GM20431 (cell line): ENCODE results near the gene CLTC.
"Not testable (repeated sequence)": the region's sequence is repeated elsewhere in the genome, so short reads cannot be mapped to it uniquely, and the experiment has no call there.

ENCODE experiments used
- in situ Hi-C: fragments of 300-500 bp; cut with MseI, MboI; formaldehyde crosslinking; loops from one replicate; pipeline ENCODE4 v1.15.0; 2020; ENCODE audit warnings: low sequenced_read_pairs; ENCODE audit not compliant: unreplicated experiment

CLTC gene

GRCh38 chr17:59619298-59620063 lies at the start of gene CLTC:
TSS of gene CLTC (plus strand) at chr17:59619895. CDS start at chr17:59620132, 237 bp downstream.
- in situ Hi-C loops: no loop called here

DNA sequence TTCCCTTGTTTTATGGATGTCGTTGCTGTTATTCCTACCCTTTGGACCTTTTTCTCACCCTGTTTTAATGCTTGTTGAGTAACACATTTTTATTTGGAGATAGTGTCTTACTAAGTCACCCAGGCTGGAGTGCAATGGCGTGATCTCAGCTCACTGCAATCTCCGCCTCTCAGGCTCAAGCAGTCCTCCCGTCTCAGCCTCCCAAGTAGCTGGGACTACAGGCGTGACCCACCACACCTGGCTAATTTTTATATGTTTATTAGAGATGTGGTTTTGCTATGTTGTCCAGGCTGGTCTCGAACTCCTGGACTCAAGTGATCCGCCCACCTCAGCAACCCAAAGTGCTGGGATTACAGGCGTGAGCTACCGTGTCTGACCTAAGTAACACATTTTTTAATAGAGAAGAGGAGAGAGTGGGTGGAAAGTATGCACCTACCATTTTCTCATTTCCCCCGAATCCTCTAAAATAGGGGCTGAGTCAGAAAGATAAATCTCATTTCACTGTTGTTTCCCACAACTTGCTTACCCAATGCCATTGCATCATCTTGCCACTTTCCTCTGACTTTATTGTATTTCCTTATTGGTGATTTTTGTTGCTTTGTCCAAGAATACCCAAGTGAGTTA lies 47.3 kb upstream of the CLTC start:
- in situ Hi-C loops: no loop called here

- in situ Hi-C loops: not testable (repeated sequence)
Observed at GRCh38 chr17:59584168-59584567, 35.5 kb upstream of the CLTC start.

DNA sequence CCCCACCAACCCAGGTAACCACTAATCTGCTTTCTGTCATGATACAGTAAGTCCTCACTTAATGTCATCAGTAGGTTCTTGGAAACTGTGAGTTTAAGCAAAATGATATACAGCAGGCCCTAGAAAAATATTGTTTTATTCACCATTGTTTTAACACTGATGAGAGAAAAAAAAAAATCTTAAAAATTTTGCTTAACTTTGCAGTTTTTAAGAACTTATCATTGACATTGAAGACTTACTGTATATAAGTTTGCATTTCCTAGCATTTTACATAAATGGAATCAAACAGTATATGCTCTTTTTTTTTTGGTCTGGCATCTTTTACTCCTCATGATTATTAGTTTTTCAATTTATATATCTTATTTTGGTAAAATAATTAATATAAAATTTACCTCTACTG lies 19.5 kb upstream of the CLTC start:
- in situ Hi-C loops: no loop called here

GRCh38 chr17:59601130-59601529 lies 18.6 kb upstream of the CLTC start:
- in situ Hi-C loops: no loop called here

GRCh38 chr17:59607061-59607460 lies 12.6 kb upstream of the CLTC start:
- in situ Hi-C loops: no loop called here

- in situ Hi-C loops: no loop called here
Observed at GRCh38 chr17:59607817-59608403, 11.8 kb upstream of the CLTC start.

DNA sequence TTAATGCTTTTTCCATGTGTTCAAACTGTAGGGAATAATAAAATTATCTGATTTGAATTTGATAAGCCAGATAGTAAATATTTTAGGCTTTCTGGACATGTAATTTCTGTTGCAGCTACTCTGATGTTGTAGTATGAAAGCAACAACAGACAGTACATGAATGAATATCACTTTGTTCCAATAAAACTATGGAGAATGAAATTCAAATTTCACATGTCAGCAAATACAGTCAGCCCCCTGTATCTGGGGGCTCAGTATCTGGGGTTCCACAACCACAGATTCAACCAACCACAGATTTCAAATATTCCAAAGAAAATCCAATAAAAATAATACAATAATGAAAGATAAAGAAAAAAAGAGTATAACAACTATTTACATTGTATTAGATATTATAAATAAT lies 8.2 kb upstream of the CLTC start:
- in situ Hi-C loops: no loop called here

DNA sequence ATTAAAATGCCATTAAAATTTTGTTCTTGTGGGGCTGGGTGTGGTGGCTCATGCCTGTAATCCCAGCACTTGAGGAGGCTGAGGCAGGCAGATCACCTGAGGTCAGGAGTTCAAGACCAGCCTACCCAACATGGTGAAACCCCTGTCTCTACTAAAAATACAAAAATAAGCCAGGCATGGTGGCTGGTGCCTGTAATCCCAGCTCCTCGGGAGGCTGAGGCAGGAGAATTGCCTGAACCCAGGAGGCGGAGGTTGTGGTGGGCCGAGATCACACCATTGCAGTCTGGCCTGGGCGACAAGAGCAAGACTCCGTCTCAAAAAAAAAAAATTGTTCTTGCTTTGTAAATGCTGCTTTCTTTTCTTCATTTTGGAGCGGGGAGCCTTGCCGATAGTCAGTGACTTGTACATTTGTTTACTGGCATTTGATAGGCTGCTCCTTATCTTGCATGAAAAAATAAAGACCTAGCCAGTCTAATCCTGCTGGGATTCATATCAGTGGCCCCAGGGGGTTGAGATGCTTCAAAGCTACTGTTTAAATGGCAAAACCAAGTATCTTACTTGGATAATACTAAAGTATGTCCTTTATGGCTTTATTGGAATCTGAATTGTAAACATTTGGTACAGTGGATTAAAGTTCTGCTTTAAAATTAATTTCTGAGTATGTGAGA lies 3.3 kb upstream of the CLTC start:
- in situ Hi-C loops: no loop called here

DNA sequence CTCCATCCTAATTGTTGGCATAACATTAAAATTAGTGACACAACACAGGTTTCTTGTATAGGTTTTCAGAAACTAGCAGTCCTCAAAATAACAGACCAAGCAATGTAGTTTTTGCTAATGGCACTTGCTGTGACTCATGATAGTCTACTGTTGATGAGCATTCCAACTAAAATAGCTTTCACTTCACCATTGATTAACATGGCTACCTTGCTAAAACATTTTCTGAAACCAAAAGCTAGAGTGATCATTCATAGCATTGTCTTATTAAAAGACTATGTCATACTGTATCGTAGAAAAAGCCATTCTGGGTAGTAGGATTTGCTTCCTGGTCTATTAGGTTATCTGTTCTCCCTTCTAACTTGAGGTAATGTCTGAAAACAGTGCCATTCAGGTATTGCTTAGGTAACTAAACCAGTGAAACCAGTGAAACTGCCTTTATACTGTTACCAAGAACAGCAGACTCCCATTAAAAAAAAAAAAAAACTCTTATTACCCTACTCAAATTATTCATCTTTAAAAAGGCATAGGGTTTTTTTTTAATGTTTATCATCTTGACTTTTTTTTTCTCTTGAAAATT lies 2.5 kb upstream of the CLTC start:
- in situ Hi-C loops: no loop called here

DNA sequence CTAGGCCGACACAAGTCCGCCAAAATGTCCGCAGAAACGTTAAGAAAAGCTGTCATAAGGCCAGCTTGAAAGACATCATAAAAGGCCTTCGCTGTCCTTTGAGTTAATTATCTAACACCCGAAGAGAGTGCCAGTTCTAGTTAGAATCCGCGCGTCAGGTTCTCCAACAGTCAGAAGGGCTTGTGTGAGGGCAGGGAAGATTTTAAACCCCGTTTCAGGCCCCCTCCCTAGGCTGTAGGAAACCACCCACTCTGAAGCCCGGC lies 729 bp upstream of the CLTC start:
- in situ Hi-C loops: no loop called here

GRCh38 chr17:59620064-59620359 lies 317 bp downstream of the CLTC start:
- in situ Hi-C loops: no loop called here

- in situ Hi-C loops: no loop called here
Observed at GRCh38 chr17:59620518-59621259, 994 bp downstream of the CLTC start.

- in situ Hi-C loops: no loop called here
Observed at GRCh38 chr17:59621771-59622170, 2.1 kb downstream of the CLTC start.

DNA sequence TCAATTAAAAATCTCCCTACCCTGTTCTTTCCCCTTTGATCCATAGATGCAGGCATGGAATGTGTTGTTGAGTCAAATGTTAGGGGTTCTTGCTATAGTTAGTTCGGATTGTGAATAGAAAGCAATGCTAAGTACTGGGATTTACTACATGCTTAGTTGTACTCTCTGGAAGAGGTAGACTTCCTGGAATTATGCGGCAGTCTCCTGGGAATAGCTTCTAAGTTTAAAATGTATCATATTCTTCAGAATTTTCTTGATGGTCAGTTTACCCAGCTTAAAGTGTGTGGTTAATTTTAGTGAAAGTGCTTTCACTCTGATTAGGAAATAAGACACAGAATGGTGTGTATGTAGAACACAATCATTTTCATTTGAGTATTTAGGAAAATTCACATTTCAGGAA lies 3.5 kb downstream of the CLTC start:
- in situ Hi-C loops: no loop called here

DNA sequence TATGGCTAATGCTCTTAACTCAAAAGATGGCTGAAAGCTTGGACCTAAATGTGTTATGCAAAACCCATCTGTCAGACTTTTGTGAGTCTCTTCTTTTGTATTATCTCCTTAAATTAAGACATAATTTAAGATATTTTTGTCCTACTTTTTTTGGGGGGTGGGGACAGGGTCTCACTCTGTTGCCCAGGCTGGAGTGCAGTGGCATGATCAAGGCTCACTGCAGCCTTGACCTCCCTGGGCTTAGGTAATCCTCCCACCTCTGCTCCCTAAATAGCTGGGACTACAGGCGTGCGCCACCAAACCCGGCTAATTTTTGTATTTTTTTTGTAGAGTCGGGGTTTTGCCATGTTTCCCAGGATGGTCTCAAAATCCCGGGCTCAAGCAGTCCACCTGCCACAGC lies 7.1 kb downstream of the CLTC start:
- in situ Hi-C loops: no loop called here

DNA sequence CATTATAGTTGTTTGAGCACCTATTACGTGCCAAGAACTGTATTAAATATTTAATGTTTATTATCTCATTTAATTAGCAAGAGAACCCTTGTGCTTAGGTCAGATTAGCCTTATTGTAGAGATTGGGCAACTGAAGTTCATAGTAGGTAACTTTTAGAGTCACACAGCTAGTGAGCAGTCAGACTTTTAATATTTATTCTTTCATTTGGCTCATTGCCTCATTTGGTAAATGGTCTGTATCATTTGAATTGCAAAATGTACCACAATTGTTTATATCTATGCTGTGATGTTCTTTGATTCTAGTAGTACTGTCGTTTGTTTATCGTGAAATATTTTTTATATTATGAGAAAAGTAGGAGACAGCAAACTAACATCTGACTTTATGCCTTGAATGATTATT lies 7.6 kb downstream of the CLTC start:
- in situ Hi-C loops: no loop called here

GRCh38 chr17:59627770-59628171 lies 8.1 kb downstream of the CLTC start:
- in situ Hi-C loops: no loop called here

- in situ Hi-C loops: no loop called here
Observed at GRCh38 chr17:59629174-59629573, 9.5 kb downstream of the CLTC start.

DNA sequence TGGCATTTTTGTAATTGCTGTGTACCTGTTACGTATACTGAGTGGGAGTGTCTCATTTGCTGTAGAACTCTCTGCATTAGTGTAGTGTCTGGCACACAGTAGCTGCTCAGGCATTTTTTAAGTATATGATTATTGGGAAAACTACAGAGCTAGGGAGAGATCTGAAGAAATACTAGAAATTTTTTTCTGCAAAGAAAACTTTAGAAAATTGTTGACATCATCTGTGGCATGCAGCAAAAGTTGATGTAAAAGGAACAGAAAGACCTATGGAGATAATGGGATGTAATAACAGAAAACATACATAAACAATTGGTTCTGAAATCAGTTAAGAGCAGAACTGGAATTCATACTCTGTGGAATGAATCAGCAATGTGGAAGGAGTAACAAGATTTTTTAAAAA lies 11.6 kb downstream of the CLTC start:
- in situ Hi-C loops: no loop called here
